T-helper 2 cell treated with Interferon-gamma antibody and Interleukin-4, amounts not matched to agents 100 ng/mL and 5 ng/mL, for 36 hours (primary cell): ENCODE measurements around the gene ANO2. TPM values are rescaled to one million over a fixed set of nuclear protein-coding genes. Genes with fewer than 3 reads are reported as not detected.

Experiments
- intact Hi-C: fragments of 100-400 bp; cut with micrococcal nuclease; formaldehyde crosslinking; loops from one replicate; pipeline ENCODE4 v1.15.1; 2023
- total RNA-seq: library from RNA; stranded (reverse); gene quantifications from 2 replicates; pipeline ENCODE4 v1.2.3, GENCODE V29; 2022

Gene ANO2
- total RNA-seq, 1 donor from 2014 or later: not detected

DNA sequence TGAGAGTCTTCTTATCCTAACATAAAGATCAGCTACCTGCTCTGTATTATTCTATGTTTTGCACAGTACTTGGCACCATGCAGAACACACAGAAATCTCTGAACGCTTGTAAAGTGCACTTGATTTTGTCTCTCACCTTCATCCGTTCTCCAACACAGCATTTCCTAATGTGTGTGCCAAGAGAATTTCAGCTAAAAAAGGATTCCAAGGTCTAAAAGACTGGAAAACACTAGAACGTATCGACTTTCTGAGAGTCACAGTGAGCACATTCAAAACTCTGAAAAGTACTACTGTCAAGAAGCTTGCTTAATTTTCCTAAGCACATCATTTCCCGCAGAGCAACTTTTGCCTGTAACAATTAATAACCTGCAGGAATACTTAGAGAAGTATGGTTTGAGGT lies 211.1 kb downstream of the ANO2 start:
- intact Hi-C loops: no loop called here

DNA sequence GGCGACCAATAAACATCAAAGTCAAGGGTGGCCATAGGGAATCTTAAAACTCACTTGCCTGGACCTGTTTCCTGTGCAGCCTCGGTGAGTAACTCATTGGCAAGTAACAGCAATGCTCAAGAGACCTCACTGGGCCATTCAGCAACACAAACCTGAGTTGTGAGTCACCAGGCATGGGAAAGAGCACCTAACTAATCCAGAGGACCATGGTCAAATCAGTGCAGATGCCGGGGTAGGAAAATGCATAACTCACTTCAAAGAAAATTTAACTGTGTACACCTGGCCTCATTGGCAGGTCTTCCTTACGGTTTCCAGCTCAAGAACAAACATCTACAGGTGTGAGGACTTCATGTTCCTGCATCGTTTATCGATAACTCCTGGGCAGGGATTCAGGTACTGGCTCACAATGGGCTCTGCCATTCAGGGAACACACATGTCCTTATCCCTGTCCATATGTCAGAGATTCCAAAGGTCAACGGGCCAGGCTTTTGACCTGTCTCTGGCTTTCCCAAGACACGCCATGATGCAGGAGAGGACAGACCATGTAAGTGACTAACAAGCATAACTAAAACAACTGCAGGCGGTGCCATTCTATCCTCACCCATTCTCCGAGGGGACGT lies 211.8 kb downstream of the ANO2 start:
- intact Hi-C loops: no loop called here

DNA sequence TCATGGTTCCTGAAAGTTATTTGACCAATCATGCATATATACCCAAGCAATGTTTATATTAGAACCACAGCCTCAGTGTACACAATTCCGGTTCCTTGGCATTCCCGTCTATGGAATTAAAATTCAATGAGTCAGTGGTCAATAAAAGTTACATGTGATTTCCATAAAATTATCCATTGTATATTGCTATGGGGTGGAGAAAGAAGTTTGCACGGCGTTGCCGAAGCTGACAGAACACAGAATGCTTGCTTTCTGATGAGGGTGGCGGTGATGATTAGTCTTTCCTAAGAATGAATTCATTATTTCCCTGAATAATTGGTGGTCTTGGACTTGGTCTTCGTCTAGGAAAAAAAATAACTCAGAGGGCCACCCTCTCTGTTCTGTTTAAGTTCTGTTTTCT lies 214.1 kb downstream of the ANO2 start:
- intact Hi-C loops: no loop called here

DNA sequence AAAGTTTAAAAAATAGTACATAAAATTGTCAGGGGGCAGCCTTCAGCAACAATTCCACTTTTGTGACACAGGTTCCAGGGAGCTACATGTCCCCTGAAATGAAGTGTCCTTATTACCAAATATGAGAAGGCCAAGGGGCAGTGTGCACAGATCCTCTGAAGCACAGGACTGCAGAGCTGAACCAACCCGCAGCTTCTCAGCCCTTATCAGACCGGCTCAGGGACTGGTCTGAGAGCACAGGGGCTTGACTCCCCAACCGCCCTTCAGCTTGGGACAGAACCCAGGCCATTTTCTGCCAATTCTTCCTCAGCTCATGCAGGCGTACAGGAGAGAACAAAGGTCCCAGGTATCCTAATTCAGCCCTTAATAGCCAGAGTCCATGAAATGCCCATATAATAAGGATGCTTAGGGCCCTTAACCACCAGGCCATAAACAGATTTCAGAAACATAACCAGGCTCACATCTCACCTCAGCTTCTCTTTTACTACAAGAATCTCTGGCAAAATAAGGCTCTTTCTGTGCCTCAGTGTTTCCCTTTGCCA lies 221.3 kb downstream of the ANO2 start:
- intact Hi-C loops: no loop called here

DNA sequence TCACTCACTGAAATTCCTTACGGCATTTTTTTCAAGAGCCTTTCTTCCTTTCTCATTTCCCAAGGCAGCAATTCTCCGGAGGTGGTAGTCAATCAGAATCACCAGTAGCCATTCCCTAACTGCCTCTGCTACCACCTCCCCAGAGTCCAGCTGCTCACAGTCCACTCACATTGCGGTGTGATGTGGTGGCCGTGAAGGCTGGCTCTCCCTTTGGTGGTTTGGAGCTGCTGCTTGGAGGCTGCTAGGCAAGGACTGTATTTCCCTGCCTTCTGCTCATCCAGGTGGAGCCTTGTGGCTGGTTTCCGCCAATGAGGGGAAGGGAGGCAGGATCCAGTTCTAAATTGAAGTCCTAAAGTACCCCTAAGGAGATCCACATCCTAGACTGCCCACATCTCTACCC lies 222.0 kb downstream of the ANO2 start:
- intact Hi-C loops: no loop called here

DNA sequence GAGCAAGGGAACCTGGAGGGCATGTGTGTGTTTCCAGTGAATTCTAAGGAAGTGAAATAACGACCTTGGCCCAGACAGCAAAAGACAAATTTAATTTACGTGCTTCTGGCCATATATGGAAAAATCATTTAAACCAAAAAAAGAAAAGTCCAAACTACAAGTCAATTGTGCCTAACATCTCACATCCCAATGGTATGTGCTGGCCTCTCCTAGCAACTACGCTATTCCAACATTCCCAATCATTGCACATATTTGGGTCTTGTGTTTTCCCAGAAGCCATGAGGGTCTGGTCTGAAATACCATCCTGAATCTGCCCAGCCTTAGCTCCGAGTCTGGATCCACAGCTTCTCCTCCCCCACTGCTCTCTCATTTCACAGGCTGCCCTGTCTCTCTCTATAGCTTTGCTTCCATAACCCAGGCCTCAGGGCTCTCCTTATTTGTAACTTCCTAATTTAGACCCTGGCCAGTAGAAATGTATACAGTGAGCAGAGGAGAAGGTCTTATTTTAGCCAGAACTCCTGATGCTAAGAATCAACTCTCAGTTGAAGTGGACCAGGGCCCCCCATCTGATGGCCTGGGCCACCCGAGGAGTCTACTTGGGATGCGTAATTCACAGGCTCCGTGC lies 224.6 kb downstream of the ANO2 start:
- intact Hi-C loops: no loop called here

DNA sequence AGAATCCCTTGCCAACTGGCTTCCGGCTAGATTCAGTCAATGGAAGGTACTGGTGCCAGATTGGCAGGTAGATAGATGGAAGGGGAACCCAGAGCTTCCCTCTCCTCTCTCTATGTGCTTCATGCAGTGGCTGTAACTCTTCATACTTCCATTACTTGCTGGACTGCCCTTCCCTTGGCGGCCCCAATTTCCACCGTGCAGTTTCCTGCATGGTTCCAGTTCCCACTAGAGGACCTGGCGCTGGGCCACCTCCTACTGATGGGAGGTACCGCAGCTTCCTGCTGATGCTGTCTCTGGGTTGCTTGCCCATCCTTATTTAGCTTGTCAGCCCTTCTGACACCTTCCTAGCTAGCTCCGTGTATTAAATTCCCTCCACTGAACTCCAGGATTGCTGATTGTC lies 226.4 kb downstream of the ANO2 start:
- intact Hi-C loops: no loop called here

DNA sequence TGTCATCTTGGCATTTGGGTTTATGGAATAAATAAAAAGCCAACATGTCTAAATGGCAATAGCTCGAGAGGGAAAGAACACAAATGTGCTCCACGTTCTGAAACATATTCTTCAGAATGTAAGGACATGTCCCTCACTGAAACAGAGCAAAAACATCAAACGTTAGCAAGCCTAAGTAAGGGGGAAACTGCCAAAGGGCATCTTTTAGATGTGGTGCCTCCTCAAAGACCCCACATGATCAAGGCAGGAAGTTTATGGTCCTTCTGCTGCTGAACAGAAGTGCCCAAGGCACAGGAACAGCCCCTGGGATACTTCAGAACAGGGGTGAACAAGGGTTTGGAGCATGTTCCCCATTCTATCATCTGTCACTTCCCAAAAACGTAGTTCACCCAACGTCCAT lies 227.0 kb downstream of the ANO2 start:
- intact Hi-C loops: no loop called here

DNA sequence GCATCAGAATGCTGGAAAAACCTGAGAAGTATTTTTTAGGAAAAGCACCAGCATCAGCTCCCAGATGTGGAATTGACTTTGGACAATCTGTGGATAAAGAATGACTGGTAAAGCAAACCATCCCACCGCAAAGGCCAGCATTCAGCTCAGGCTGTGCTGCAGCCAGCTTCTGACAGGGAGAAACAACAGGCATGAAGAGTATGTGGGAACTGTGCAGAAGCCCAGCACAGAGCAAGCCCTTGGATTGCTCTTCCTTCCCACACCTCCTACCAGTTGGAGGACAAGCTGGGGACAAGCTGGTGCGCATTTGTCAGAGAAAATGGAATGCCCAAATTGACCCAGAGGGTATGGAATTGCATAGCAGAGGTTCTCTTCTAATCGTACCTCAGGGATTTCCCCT lies 228.1 kb downstream of the ANO2 start:
- intact Hi-C loops: no loop called here

DNA sequence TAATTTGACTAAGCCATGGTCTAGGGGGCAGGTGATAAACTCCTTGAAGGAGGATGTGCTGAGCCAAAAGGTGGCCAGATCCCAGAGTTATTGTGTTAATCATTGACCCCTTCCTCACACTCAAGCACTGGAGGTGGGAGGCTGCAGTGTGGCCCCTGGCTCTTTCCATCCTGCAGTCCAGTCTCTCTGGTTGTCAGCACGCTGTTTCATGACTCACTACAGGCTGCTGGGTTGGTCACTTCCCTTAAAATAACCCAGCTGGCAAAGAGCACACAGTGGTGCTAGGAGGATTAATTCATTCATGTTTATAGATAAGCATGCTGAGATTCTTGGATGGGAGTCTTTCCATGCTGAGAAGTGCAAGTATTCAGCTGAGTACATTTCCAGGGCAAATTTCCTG lies 228.9 kb downstream of the ANO2 start:
- intact Hi-C loops: no loop called here

DNA sequence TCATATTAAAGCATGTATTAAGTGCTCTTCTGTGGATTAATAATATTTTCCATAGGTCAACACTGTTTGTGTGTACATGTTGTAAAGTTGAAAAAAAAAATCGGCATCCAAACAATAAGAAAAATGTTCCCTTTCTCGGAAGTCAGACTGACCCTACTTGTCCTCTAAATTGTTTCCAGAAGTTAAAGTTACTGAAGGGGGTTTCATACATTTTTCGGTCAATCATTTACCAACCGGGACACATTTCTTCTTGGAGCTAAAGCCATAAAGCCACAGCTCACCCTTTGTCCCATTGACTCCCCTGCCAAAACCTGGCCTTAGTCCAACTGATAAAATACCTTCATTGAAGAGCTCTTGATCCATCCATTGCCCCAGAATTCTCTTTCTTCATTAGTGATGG lies 230.0 kb downstream of the ANO2 start:
- intact Hi-C loops: no loop called here

DNA sequence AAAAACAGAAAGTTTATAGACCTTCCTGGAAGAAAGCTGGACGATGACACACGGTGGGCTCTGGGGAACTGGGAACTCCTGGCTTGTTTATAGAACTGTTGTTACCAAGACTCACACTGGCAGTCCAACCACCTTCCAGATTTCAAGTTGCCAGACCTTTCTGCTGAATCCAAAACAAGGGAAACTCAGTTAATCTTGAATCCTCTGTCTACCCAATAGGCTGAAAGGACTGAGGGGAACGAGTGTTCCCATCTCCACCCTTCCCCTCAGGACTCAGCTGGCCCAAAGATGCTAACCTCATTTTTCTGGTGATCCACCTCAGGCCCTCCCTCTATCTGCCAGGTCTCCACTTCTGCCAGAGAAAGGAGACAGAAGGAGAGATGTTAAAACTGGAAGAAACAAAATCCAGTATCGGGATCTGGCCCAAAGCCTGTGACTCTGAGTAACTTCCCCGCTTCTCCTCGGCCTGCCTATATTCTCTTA lies 231.4 kb downstream of the ANO2 start:
- intact Hi-C loops: no loop called here

DNA sequence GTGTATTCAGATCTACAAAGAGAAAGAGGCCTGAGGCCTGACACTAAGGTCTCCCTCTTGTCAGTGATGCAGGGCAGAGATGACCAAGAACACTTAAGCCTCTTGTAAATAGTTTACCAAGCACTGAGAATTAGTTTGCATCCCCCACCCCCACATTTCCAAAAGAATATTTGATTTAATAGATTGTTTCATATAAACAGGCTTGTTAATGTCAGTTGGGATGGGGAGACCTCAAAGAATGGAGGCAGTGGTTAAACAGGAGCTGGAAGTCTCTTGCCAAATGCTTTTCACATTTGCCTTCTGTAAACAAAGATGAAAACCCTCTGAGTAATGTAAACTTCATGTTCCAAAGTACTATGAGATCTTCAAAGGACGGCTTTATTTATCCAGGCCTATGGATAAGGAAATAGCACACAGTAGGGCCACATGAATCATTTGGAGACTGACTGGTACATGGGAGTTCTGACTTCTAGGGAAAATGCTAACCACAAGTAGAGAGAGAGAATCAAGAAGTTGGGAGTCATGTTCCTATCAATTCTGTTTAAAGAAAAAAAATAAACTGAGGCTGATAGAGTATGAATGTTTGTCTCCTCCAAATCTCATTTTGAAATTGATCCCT lies 234.7 kb downstream of the ANO2 start:
- intact Hi-C loops: no loop called here

DNA sequence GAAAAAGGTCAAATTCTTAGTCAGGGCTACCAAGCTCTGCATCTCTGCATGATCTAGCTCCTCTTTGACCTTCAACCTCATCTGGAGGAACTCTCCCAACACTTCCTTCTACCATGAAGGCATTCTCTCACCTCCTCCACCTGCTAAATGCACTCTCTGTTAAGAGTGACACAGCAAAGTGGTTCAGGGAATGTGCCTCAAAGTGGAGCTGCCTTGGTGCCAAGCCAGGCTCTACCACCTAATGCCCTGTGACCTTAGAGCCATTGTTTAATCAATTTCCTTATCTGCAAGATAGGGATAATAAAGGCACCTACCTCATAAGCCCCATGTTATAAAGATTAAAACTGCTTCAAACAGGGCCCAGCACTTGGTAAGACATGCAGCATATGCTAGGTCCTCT lies 236.7 kb downstream of the ANO2 start:
- intact Hi-C loops: no loop called here

DNA sequence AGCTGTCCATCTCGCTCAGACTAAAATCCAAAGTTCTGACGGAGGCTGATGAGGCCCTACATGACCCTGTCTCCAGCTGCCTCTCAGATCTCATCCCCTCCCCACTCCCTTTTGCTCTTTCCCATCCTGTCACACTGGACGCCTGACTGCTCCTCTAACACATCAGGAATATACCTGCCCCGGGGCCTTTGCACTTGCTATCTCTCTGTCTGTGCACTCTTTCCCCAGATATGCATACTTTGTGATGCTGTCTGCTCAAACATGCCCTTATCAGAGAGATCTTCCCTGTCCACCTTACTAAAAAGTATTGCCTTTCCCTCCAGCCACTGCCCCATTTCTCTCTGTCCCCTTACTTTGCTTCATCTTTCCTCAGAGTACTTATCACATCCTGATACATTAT lies 238.8 kb downstream of the ANO2 start:
- intact Hi-C loops: no loop called here

DNA sequence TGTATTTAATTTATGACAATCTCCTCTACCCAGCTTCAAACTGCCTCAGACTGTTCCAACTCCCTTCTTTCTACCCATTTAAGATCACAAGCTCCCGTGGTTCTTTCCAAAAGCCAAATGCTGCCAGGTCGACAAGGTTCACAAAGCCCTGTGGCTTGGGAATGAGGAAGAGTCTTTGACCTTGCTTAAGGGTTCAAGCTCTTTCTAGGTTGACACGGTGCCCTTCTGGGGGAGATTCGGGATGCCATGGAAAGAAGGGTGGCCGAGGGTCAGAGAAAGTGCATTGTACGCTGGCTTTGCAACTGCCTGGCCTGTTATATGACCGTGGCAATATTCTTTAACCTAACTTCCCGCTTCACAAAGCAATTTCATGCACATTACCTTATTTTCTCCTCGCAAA lies 239.3 kb downstream of the ANO2 start:
- intact Hi-C loops: no loop called here

DNA sequence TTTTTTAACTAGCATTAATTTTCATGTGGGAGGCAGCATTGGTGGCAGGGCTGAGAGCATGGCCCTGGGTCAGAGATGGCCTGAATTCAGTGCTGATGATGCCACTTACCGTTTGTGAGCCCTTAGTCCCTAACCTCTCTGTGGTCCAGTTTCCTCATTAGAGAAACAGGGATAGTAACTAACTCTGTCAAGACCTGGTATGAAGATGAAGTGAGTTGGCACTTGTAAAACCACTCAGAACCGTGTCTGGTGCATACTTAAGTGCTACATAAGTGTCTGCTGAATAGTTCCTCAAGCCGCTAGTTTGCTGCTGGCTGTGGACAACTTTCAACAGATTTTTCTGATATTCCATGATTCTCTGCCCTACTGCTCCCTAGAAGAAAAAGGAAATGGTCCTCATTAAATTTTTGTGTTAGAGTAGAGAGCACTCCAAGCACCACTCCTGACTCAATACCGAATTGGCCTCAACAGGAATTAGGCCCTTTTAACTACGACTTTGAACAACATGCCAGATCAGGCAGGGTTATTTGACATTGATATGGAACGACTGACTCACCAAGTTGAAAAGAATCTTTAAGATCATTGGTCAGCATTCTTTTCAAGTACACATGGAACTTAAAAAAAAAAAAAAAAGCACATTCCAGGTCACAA lies 250.2 kb downstream of the ANO2 start:
- intact Hi-C loops: no loop called here

DNA sequence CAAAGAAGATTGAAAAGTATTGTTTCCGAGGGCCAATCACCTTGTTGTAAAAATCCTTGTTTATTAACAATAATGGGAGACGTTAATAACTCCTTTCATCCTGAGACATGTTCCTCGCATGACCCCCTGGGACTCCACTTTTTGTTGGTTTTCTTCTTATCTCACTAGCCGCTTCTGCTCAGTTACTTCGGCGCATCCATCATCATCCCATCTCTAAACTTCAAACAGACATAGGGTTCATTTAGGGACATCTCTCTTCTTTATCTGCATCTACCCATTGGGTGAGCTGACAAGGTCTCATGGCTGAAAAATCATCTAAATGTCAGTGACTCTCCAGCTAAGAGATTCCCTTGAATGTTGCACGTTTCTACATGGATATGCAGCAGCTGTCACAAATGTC lies 252.2 kb downstream of the ANO2 start:
- intact Hi-C loops: no loop called here

DNA sequence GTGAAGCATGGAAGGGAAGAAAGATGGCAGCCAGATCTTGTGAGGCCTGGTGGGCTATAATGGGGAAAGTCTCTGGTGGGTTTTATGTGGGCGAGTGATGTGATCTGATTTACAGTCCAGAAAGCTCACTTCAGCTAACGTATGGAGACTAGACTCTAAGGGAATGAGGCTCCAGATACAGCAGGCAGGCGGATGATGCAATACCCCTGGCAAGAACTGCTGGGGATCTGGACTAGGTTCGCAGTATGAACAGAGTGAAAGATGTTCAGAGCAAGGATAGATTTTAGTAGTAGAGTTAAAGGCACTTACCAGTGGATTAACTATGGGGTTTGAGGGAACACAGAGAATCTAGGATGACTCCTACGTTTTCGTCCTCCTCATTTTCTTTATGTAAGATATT lies 253.1 kb downstream of the ANO2 start:
- intact Hi-C loops: no loop called here

DNA sequence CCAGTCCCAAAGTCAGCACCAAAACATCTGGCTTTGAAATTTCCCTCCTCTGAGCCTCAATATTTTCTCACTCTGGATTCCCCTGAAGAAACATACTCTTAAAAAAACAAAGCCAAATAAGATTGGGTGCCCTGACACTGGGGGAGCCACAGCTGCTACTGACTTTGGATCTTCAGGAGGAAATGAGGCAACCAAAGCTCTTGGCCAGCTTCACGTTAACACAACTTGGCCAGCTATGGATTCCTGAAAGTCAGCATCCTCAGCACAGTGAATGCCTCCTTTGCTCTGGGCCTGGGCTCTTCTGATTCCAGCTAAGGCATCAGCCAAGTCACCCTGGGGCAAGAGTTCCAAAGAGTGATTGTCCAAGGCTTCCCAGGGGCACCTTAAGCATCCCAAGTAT lies 254.8 kb downstream of the ANO2 start:
- intact Hi-C loops: no loop called here

DNA sequence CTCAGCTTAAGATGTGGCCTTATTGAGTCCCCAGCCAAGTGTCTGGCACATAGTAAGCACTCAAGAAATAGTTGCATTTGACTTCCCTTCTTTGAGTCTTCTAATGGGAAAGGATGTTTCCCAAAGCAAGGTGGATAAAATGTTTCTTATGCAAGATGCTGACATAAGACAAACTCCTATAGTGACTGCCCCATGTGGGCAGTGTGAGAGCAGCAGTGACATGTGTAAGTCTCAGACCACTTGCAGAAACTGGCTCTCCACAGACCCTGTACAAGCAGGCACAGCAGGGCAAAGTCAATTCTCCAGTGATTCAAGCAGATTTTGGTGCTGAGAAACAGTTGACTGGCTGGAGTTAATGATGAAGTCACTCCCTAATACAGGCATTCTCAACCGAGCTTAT lies 255.3 kb downstream of the ANO2 start:
- intact Hi-C loops: no loop called here

DNA sequence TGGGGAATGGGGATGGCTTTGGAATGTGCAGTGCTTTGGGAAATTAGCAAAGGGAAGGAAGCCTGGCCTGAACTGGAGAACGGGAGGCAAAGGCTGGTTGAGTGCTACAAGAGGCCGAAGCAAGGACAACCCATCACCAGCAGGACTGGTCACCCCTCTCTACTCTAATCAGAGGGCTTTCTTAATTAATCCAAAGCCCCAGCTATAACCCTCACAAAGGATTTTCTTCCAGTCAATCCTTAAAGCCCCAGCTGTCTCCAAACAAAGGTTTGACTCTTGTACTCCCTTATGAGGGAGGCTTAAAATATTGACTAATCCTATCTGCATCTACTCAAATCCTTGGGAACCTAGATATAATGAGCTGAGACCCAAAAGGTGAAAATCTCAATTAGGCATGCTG lies 256.8 kb downstream of the ANO2 start:
- intact Hi-C loops: no loop called here
